Fibroblast of mammary gland (primary cell): ENCODE results near the gene C14orf93.

Experiments
- DNase-seq: peaks from one replicate; pipeline ENCODE4 v3.0.0-alpha.2; 2010; ENCODE audit warnings: low read depth
- H3K4me3 ChIP-seq: 2 replicates; pipeline ENCODE4 v1.5.1; 2011; ENCODE audit warnings: low read depth, mild to moderate bottlenecking, low read length, moderate library complexity; ENCODE audit not compliant: control insufficient read depth
- CTCF ChIP-seq: conservative IDR thresholded peaks from 2 replicates; pipeline ENCODE4 v1.5.1; 2011; ENCODE audit warnings: low read depth, low read length, inconsistent platforms; ENCODE audit not compliant: control insufficient read depth, insufficient read depth

Gene C14orf93

GRCh38 chr14:22998329-22999012 is 11.5 kb downstream of the C14orf93 start:
- DNase-seq, result no peak
- no peak for TF ChIP-seq CTCF
- no peak overlapping the region for H3K4me3 ChIP-seq

- no peak for DNase-seq
- TF ChIP-seq CTCF, result no peak
- no peak overlapping the region for H3K4me3 ChIP-seq
These were observed 12.1 kb downstream of the C14orf93 start for GRCh38 chr14:22997676-22998323.

- peak; percentile 44 for DNase-seq
These were observed 12.9 kb downstream of the C14orf93 start for GRCh38 chr14:22996768-22997654.

GRCh38 chr14:22995889-22996625 is 13.9 kb downstream of the C14orf93 start:
- no peak overlapping the region for H3K4me3 ChIP-seq
- no peak for TF ChIP-seq CTCF
- no peak for DNase-seq

More at GRCh38 chr14:22996768-22997654, 12.9 kb downstream of the C14orf93 start:
- TF ChIP-seq CTCF, result no peak
- H3K4me3 ChIP-seq, result no peak overlapping the region

- peak; percentile 70 for TF ChIP-seq CTCF
- no peak overlapping the region for H3K4me3 ChIP-seq
- peak; percentile 67 for DNase-seq
These were observed 15.1 kb downstream of the C14orf93 start for GRCh38 chr14:22994762-22995275.

- TF ChIP-seq CTCF, result no peak
- no peak overlapping the region for H3K4me3 ChIP-seq
- DNase-seq, result no peak
These were observed 16.4 kb downstream of the C14orf93 start for GRCh38 chr14:22993517-22993916.
